Body of pancreas (tissue), 4 donors: ENCODE data around the gene RASGRF2. TPM values are rescaled to one million over a fixed set of nuclear protein-coding genes. Genes with fewer than 3 reads are reported as not detected.

Experiments used
- ATAC-seq: fragments of 150-250 bp; one replicate; pipeline ENCODE4 v1.9.1; 2016
- DNase-seq, 4 donors: peaks; one replicate each; pipeline ENCODE4 v3.0.0-alpha.2; 2019
- H3K27ac ChIP-seq, 4 donors: fragments of 200-600 bp; sonication (generic); 1 replicate in 3 of 4; 2 replicates in 1 of 4; pipeline versions ENCODE4 v1.5.1 to v1.6.1; 2016 to 2019; ENCODE audit warnings: mild to moderate bottlenecking in 1 of 4, mixed read lengths in 1 of 4, moderate library complexity in 1 of 4
- H3K27me3 ChIP-seq, 2 donors: fragments of 200-600 bp; sonication (generic); one replicate each; pipeline ENCODE4 v1.6.0; 2016; ENCODE audit warnings: mild to moderate bottlenecking in 1 of 2
- H3K36me3 ChIP-seq, 2 donors: fragments of 200-600 bp; sonication (generic); replicated peaks in 1 of 2; 2 replicates each; pipeline ENCODE4 v1.5.1; 2016; ENCODE audit warnings: low read depth in 2 of 2; ENCODE audit not compliant: insufficient read depth in 1 of 2
- H3K4me1 ChIP-seq: fragments of 200-600 bp; sonication (generic); one replicate; pipeline ENCODE4 v1.6.0; 2016
- H3K4me3 ChIP-seq, 2 donors: fragments of 200-600 bp; sonication (generic); 1 replicate in 1 of 2; 2 replicates in 1 of 2; pipeline ENCODE4 v1.5.1; 2016 to 2019
- H3K9me3 ChIP-seq, 3 donors: fragments of 200-600 bp; sonication (generic); 1 replicate in 2 of 3; 2 replicates in 1 of 3; pipeline ENCODE4 v1.5.1; 2016
- CTCF ChIP-seq, 7 experiments: fragments of 450-650 bp in 4 of 7; fragments of 200-600 bp in 3 of 7; sonication (generic) in 3 of 7; IDR thresholded peaks; one replicate each; pipeline ENCODE4 v1.5.1; 2016 to 2019; ENCODE audit warnings: antibody characterized with exemption in 7 of 7
- POLR2A ChIP-seq, 3 donors: fragments of 450-650 bp; IDR thresholded peaks; one replicate each; pipeline ENCODE4 v1.6.1; 2016; ENCODE audit warnings: antibody characterized with exemption in 3 of 3, mild to moderate bottlenecking in 2 of 3
- WGBS, 2 donors: methylation state at CpG; one replicate each; pipeline ENCODE4 v1.1.5; 2017; 5-methylcytosine and 5-hydroxymethylcytosine counted together
- intact Hi-C: fragments of 100-400 bp; cut with DNase I; formaldehyde crosslinking; loops from one replicate; pipeline ENCODE4 v1.15.1; 2023
- total RNA-seq, 2 donors: library from RNA; depleted of rRNA; stranded (reverse); fragments of >200 nt; gene quantifications; one replicate each; pipeline ENCODE4 v1.1.0, GENCODE V29; 2016

RASGRF2 gene
- total RNA-seq, 2 donors from 2014 or later: 1.6 to 3.6 TPM

DNA sequence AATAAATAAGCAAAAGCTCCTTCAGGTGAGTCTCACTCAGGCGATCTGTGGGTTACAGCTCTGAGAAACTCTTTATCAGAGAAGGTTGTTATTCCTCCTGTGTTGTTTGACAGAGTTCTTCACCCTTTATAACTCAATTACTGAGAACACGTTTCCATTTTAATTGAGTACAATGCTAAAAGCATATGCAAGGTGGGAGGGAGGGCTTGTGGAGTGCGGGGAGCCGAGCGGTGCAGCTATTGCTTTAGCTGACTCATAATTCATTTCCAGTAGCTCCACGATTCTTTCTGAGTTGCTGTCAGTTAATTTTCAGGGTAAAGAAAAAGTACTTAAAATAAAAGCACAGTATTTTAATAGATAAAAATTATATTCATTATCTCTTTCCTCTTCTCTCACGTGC is 168.3 kb downstream of the RASGRF2 start:
- intact Hi-C loops: no loop called here
- TF ChIP-seq POLR2A (IDR thresholded peaks at IDR 0.05) (no peak), CTCF (IDR thresholded peaks at IDR 0.05) (no peak)
- no peak overlapping the region for H3K27ac ChIP-seq
- H3K4me1 ChIP-seq: no peaks in the 10 kb centered on the region
- H3K9me3 ChIP-seq: no peaks in the 10 kb centered on the region
- H3K36me3 ChIP-seq: no peaks in the 10 kb centered on the region
- 72 to 81% methylated on average over 7 of the region's 7 CpGs for WGBS, 2 donors
- H3K4me3 ChIP-seq: no peak overlapping the region
- no peaks in the 10 kb centered on the region for H3K27me3 ChIP-seq
- DNase-seq (no peak), ATAC-seq (no peak)

DNA sequence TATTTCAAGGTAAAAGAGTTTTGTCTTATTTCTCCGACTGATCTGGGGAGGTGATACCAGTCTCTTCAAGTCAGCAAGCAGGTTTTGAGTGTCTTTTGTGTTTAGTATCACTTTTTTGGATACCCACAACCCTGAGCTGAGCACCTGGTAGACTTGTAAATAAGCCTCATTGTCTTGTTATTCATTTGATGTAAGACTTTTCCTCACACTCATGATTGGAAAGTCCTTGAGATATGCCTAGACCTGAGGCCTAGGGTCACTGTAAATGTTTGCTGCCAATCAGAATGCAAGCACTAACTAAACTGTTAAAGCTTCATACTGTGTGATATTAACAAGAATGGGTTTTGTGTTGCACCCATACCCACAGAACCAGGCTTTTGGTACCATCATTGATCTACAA is 172.2 kb downstream of the RASGRF2 start:
- DNase-seq: no peak
- no peaks in the 10 kb centered on the region for H3K27me3 ChIP-seq
- WGBS, 2 donors: 26 to 36% methylated on average over 1 of the region's 1 CpG
- ATAC-seq: no peak
- no peaks in the 10 kb centered on the region for H3K9me3 ChIP-seq
- no peaks in the 10 kb centered on the region for H3K36me3 ChIP-seq
- H3K27ac ChIP-seq: no peak overlapping the region
- intact Hi-C loops: no loop called here
- H3K4me1 ChIP-seq: no peaks in the 10 kb centered on the region
- TF ChIP-seq CTCF (IDR thresholded peaks at IDR 0.05) (no peak), POLR2A (IDR thresholded peaks at IDR 0.05) (no peak)
- H3K4me3 ChIP-seq: no peak overlapping the region

DNA sequence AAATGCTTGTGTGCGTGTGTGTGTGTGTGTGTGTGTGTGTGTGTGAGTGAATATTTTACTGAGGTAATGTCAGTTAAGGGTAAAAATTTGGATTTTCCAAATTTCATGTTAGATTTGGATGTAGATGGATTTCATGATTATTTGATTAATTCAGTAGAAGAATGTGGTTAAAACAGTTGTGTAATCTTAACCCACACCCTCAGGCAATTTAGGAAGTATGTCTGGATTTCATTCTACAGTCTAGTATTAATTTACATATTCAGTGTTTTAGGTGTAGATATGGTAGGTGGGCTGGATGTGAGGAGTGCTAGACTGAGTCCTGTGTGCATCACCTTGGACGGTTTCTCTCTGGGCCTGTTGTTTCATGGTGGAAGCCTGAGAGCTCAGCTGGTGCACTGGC is 173.9 kb downstream of the RASGRF2 start:
- ATAC-seq (no peak), DNase-seq (no peak)
- H3K9me3 ChIP-seq: no peaks in the 10 kb centered on the region
- H3K27me3 ChIP-seq: no peaks in the 10 kb centered on the region
- no peak for TF ChIP-seq CTCF (IDR thresholded peaks at IDR 0.05)
- TF ChIP-seq POLR2A (IDR thresholded peaks at IDR 0.05): no peak
- 51 to 63% methylated on average over 2 of the region's 2 CpGs for WGBS, 2 donors
- no peaks in the 10 kb centered on the region for H3K36me3 ChIP-seq
- no peak overlapping the region for H3K27ac ChIP-seq
- H3K4me1 ChIP-seq: no peaks in the 10 kb centered on the region
- intact Hi-C loops: no loop called here
- no peak overlapping the region for H3K4me3 ChIP-seq

GRCh38 chr5:81134566-81134965 is 174.4 kb downstream of the RASGRF2 start:
- TF ChIP-seq POLR2A (IDR thresholded peaks at IDR 0.05) (no peak), CTCF (IDR thresholded peaks at IDR 0.05) (no peak)
- H3K27ac ChIP-seq: no peak overlapping the region

DNA sequence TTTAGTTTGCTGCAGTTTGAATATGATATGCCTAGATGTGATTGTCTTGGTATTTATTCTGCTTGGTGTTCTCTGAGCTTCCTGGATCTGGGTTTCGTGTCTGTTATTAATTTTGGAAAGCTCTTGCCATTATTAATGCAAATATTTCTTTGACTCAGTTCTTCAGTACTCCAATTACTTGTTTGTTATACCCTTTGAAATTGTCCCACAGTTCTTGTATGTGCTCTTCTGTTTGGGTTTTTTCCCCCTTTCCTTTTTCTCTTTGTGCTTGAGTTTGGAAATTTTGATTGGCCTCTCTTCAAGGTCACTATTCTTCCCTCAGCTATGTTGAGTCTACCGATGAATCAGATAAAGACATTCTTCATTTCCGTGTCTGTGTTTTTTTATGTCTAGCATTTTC is 176.4 kb downstream of the RASGRF2 start:
- no peak for ATAC-seq
- no peak for DNase-seq
- Histone ChIP-seq H3K9me3 (no peaks in the 10 kb centered on the region), H3K36me3 (no peaks in the 10 kb centered on the region), H3K27ac (no peak overlapping the region), H3K4me1 (no peaks in the 10 kb centered on the region), H3K27me3 (no peaks in the 10 kb centered on the region), H3K4me3 (no peak overlapping the region)
- TF ChIP-seq POLR2A (IDR thresholded peaks at IDR 0.05) (no peak), CTCF (IDR thresholded peaks at IDR 0.05) (no peak)
- WGBS, 2 donors: 54 to 62% methylated on average over 3 of the region's 3 CpGs
- intact Hi-C loops: no loop called here

More at GRCh38 chr5:81134566-81134965, 174.4 kb downstream of the RASGRF2 start:
- no peaks in the 10 kb centered on the region for H3K27me3 ChIP-seq
- no peak for DNase-seq
- no peak overlapping the region for H3K4me3 ChIP-seq
- no peaks in the 10 kb centered on the region for H3K4me1 ChIP-seq
- intact Hi-C loops: no loop called here
- no peak for ATAC-seq
- H3K9me3 ChIP-seq: no peaks in the 10 kb centered on the region
- no peaks in the 10 kb centered on the region for H3K36me3 ChIP-seq
